ENCODE results near the gene NDUFC2.

GRCh38 chr11:78033040-78033439, 46.6 kb downstream of the NDUFC2 start:
- TF ChIP-seq CTCF (IDR thresholded peaks at IDR 0.05) (no peak), POLR2A (IDR thresholded peaks at IDR 0.05) (no peak)
